Measurements from ENCODE around the gene SURF1.

DNA sequence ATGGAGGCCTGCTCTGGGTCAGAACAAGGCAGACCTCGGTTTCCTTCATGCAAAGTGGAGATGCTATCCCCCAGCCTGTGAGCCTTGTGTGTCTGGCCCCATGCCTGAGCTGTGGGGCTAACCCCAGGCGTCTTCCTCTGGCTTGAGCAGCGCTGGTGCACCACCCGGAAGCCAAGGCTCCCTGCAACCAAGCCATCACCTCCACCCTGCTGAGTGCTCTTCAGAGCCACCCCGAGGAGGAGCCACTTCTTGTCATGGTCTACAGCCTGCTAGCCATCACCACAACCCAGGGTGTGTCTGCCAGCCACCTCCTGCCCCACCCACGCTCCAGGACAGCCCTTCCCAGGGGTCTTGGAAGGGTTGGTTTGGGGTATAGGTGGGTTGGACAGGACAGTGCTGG lies 45.3 kb upstream of the SURF1 start:
- TF ChIP-seq, protein P1, sequence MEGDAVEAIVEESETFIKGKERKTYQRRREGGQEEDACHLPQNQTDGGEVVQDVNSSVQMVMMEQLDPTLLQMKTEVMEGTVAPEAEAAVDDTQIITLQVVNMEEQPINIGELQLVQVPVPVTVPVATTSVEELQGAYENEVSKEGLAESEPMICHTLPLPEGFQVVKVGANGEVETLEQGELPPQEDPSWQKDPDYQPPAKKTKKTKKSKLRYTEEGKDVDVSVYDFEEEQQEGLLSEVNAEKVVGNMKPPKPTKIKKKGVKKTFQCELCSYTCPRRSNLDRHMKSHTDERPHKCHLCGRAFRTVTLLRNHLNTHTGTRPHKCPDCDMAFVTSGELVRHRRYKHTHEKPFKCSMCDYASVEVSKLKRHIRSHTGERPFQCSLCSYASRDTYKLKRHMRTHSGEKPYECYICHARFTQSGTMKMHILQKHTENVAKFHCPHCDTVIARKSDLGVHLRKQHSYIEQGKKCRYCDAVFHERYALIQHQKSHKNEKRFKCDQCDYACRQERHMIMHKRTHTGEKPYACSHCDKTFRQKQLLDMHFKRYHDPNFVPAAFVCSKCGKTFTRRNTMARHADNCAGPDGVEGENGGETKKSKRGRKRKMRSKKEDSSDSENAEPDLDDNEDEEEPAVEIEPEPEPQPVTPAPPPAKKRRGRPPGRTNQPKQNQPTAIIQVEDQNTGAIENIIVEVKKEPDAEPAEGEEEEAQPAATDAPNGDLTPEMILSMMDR (IDR thresholded peaks at IDR 0.05) = no peak
- no peak for TF ChIP-seq POLR2A (IDR thresholded peaks at IDR 0.05)
